Large intestine (tissue), 3 donors: Measurements from ENCODE around the gene TBC1D19. TPM values are rescaled to one million over a fixed set of nuclear protein-coding genes. Genes with fewer than 3 reads are reported as not detected.

Experiments used
- DNase-seq, 2 donors: peaks; one replicate each; pipeline versions ENCODE4 v3.0.0 to v3.0.0-alpha.2; 2013
- H3K27ac ChIP-seq: one replicate; pipeline ENCODE4 v1.5.1; 2013; ENCODE audit warnings: low read length
- H3K27me3 ChIP-seq: 2 replicates; pipeline ENCODE4 v1.6.1; 2013; ENCODE audit warnings: low read length; ENCODE audit not compliant: control insufficient read depth, insufficient read depth
- H3K36me3 ChIP-seq: 2 replicates; pipeline ENCODE4 v1.6.1; 2013; ENCODE audit warnings: low read length; ENCODE audit not compliant: control insufficient read depth, insufficient read depth
- H3K4me1 ChIP-seq: one replicate; pipeline ENCODE4 v1.6.1; 2013; ENCODE audit warnings: low read length; ENCODE audit not compliant: control insufficient read depth, insufficient read depth
- H3K4me3 ChIP-seq: one replicate; pipeline ENCODE4 v1.5.1; 2013; ENCODE audit warnings: low read length
- H3K9me3 ChIP-seq: one replicate; pipeline ENCODE4 v1.6.1; 2013; ENCODE audit warnings: mild to moderate bottlenecking, low read depth, low read length, moderate library complexity; ENCODE audit not compliant: control insufficient read depth
- WGBS: methylation state at CpG from one replicate; pipeline ENCODE4 v1.1.5; 2013; ENCODE audit warnings: low lambda C conversion rate; ENCODE audit not compliant: insufficient coverage; 5-methylcytosine and 5-hydroxymethylcytosine counted together
- polyA plus RNA-seq: library from polyadenylated mRNA; unstranded; fragments of 120-200 nt; gene quantifications from one replicate; pipeline ENCODE4 v1.2.1, GENCODE V29; 2013

Gene TBC1D19
- polyA plus RNA-seq, 1 donor: 8.6 TPM

DNA sequence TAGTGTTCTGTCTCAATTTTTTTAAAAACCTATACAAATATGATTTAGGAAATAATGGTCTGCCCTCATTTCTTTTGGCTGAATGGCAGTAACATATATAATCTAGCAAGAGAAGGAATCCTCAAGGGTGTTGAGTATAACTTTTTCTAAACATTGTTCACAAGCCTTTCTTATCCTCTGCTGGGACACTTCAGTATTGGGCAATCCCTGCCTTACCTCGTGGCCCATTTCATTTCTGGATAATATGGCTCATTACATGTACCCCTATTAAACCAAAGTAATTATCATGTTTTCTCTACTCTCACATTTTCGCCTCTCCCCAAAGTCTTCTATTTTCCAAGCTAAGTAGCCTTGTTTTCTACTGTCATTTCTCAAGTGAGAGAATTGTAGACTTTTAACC is 166.0 kb downstream of the TBC1D19 start:
- 86% methylated on average over 1 of the region's 2 CpGs for WGBS
- Histone ChIP-seq H3K4me1 (no peaks in the 10 kb centered on the region), H3K27me3 (no peaks in the 10 kb centered on the region), H3K36me3 (peaks cover 8% of the 10 kb centered on the region), H3K27ac (no peak overlapping the region), H3K9me3 (no peaks in the 10 kb centered on the region), H3K4me3 (no peak overlapping the region)
- DNase-seq: no peak

DNA sequence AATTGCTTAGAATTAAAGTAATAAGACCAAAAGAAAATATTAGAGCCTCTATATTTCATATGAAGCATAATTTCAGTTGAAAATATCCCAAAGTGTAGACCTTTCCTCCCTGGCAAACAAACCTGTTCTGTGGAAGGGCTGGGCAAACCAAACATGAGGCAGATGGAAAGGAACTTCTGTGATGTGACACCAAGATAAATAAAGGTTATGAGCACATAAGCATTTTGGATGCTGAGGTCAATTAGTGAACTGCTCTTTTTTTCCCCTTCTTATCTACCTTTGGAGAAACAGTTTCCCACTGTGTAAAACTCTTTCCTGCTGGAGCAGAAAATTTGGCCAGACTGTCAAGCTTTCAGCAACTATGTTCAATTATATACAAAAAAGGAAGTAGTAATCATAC is 167.1 kb downstream of the TBC1D19 start:
- Histone ChIP-seq H3K4me1 (no peaks in the 10 kb centered on the region), H3K4me3 (no peak overlapping the region), H3K27me3 (no peaks in the 10 kb centered on the region), H3K36me3 (peaks cover 8% of the 10 kb centered on the region), H3K27ac (no peak overlapping the region), H3K9me3 (no peaks in the 10 kb centered on the region)
- no peak for DNase-seq

DNA sequence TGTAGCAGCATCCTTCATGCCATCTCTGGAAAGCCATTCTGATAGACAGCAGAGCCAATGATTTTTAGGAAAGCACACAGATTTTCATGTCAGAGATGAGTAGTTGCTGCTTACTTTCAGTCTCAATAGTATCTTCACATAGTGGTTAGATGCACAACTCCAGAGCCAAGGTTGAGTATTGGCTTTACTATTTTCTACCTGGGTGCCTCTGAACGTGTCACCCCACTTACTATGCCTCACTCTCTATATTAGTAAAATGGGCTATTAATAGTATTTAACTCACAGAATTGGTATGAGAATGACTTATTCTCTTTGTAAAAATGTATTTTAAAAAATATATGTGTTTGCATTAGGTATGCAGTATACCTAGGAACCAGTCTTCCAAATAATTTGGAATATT is 168.0 kb downstream of the TBC1D19 start:
- WGBS: no CpG with 5 or more reads among the region's 1 CpG
- H3K36me3 ChIP-seq: peaks cover 8% of the 10 kb centered on the region
- H3K9me3 ChIP-seq: no peaks in the 10 kb centered on the region
- no peaks in the 10 kb centered on the region for H3K27me3 ChIP-seq
- no peaks in the 10 kb centered on the region for H3K4me1 ChIP-seq
- no peak overlapping the region for H3K4me3 ChIP-seq
- no peak for DNase-seq
- H3K27ac ChIP-seq: no peak overlapping the region

DNA sequence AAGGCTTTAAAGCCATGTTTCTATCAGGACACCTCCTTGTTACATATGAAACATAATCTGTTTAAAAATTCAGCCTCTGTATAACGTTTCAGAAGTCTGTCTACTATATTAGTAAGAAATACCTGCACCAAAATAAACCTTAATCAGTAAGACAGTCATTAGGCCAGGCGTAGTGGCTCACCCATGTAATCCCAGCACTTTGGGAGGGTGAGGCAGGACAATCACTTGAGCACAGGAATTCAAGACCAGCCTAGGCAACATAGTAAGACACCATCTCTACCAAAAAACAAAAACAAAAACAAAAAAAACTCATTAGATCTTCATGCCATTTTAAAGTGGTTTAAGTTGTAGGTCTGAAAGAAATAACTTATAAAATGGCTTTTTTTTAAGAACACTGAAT is 169.3 kb downstream of the TBC1D19 start:
- H3K36me3 ChIP-seq: peaks cover 8% of the 10 kb centered on the region
- no peaks in the 10 kb centered on the region for H3K27me3 ChIP-seq
- no peak overlapping the region for H3K27ac ChIP-seq
- DNase-seq: no peak
- H3K9me3 ChIP-seq: no peaks in the 10 kb centered on the region
- H3K4me3 ChIP-seq: no peak overlapping the region
- H3K4me1 ChIP-seq: no peaks in the 10 kb centered on the region
- no CpG with 5 or more reads among the region's 2 CpGs for WGBS

DNA sequence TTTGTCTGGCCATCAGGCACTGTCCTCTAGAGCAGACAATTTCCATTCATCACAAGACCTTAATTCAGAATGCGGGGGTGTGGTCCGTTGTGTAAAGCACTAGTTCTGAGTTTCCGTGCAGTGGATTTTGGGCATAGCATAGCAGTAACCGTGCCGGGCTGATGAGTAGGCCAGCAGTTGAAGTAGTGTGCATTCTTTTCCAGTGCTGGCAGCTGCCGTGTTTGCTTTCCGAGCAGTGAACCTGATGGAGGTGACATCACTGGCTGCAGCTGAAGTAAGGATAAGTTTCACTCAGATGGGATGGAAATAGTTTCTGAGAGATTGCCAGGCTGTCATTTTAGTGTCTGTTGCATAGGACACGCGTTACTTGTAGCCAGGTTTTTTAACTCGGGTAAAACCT is 169.7 kb downstream of the TBC1D19 start:
- Histone ChIP-seq H3K27ac (no peak overlapping the region), H3K36me3 (peaks cover 6% of the 10 kb centered on the region), H3K4me1 (no peaks in the 10 kb centered on the region), H3K4me3 (no peak overlapping the region), H3K9me3 (no peaks in the 10 kb centered on the region), H3K27me3 (no peaks in the 10 kb centered on the region)
- peak in 1 of 2 donors; percentile 16 for DNase-seq
- no CpG with 5 or more reads among the region's 10 CpGs for WGBS

DNA sequence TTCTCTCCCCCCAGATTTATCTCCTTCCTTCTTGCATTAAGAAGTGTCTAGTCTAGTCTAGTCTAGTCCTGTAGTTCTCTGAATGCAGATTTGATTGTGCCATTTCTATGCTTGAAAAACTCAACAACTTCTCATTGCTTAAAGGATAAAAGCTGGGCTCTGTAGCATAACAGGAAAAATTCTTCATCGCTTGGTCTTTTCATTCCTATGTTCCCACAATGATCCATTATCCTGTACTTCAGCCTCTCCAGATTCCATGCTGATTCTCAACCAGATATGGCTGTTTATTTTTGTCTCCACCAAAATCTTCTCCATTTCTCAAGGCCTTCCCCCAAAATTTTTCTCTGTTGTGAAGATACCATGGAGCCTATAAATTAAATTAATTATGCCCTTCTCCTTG is 173.9 kb downstream of the TBC1D19 start:
- no peaks in the 10 kb centered on the region for H3K36me3 ChIP-seq
- H3K27ac ChIP-seq: no peak overlapping the region
- no peak for DNase-seq
- H3K27me3 ChIP-seq: no peaks in the 10 kb centered on the region
- no peaks in the 10 kb centered on the region for H3K4me1 ChIP-seq
- H3K9me3 ChIP-seq: no peaks in the 10 kb centered on the region
- no peak overlapping the region for H3K4me3 ChIP-seq
- no CpG with 5 or more reads among the region's 1 CpG for WGBS

DNA sequence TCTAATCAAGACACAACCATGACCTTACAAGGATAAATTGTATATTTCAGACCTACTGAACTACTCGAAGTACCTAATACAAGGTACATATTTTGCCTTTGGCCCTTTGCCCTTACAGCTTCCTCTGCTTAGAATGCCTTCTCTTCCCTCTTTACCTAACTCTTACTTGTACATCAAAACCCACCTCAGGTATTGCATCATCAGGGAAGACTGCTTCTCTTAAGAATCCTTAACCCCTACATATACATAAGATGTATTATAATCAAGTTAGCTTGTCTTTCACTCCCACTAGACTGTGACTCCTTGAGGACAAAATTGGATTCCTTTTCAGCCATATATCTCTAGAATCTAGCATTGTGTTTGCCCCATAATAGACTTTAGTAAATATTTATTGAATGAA is 175.0 kb downstream of the TBC1D19 start:
- Histone ChIP-seq H3K36me3 (no peaks in the 10 kb centered on the region), H3K4me1 (no peaks in the 10 kb centered on the region), H3K27ac (no peak overlapping the region), H3K27me3 (no peaks in the 10 kb centered on the region), H3K9me3 (no peaks in the 10 kb centered on the region), H3K4me3 (no peak overlapping the region)
- WGBS: no CpG with 5 or more reads among the region's 1 CpG
- no peak for DNase-seq

DNA sequence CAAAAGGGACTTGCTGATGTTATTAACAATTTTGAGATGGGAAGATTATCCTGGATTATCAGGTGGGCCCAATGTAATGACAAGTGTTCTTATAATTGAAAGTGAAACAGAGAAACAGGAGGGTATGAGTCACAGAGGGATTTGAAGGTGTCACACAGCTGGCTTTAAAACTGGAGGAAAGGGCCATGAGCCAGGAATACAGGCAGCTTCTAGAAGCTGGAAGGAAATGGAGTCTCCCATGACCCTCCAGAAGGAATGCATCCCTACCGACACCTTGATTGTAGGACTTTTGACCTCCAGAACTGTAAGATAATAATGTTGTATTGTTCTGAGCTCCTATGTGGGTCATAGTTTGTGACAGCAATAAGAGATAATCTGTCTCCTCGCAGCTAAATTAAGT is 178.8 kb downstream of the TBC1D19 start:
- Histone ChIP-seq H3K9me3 (no peaks in the 10 kb centered on the region), H3K4me3 (no peak overlapping the region), H3K36me3 (no peaks in the 10 kb centered on the region), H3K27ac (no peak overlapping the region), H3K4me1 (no peaks in the 10 kb centered on the region), H3K27me3 (no peaks in the 10 kb centered on the region)
- DNase-seq: peak; percentile 23 to 63
- no CpG with 5 or more reads among the region's 2 CpGs for WGBS

DNA sequence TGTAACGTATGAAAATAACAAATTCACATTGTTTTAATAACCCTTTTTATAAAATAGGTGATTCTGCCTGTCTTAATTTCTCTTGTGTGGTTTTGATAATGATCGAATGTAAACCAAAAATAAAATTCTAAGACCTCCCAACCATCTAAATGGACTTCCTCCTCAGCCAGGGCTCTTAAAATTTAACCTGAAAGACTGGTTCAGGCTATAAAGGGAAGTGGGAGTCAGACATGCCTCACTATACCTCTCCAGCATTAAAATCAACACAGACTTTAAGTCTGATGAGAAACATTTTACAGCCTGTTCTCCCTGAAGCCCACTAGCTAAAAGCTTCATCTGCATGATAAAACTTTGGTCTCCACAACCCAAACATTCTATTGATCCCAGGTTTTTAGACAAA is 179.2 kb downstream of the TBC1D19 start:
- no peak for DNase-seq
- Histone ChIP-seq H3K27ac (no peak overlapping the region), H3K4me1 (no peaks in the 10 kb centered on the region), H3K4me3 (no peak overlapping the region), H3K36me3 (no peaks in the 10 kb centered on the region), H3K9me3 (no peaks in the 10 kb centered on the region), H3K27me3 (no peaks in the 10 kb centered on the region)
- 48% methylated on average over 2 of the region's 2 CpGs for WGBS

DNA sequence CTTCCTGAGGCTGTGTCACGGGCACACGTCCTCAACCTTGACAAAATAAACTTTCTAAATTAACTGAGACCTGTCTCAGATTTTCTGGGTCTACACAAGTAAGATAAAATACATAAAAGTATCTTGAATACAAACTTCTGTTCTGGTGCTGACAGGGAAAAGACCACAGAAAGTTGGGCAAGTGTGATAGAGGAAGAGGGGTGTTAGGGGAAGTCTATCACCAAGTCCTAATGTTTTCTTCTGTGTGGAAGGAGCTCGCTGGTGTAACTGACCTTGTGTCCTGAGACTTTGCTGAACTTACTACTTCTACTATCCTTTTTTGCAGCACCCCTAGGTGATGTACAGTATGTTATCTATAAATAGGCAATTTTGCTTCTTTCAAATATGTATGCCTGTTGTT is 179.8 kb downstream of the TBC1D19 start:
- no peak overlapping the region for H3K27ac ChIP-seq
- H3K4me3 ChIP-seq: no peak overlapping the region
- H3K27me3 ChIP-seq: no peaks in the 10 kb centered on the region
- 80% methylated on average over 1 of the region's 3 CpGs for WGBS
- H3K9me3 ChIP-seq: no peaks in the 10 kb centered on the region
- no peaks in the 10 kb centered on the region for H3K4me1 ChIP-seq
- no peaks in the 10 kb centered on the region for H3K36me3 ChIP-seq
- no peak for DNase-seq

DNA sequence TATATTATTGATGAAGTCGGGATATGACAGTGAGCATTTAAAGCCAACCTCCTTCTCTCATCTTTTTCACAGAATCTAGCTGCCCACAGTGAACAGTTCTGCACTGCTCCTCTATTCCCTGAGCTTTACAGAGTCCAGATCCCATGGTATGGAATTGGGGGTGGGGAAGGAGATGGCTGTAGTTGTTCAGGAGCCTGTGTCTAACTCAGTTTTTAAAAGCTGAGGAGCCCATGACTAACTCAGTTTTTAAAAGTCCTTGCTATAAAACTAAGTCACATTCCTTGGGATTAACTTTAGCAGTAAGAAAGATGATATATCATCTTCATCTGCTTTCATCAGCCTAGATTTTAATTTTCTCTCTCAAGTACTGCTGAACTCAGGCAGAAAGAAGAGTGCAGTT is 180.3 kb downstream of the TBC1D19 start:
- WGBS: no CpG with 5 or more reads among the region's 1 CpG
- Histone ChIP-seq H3K27ac (no peak overlapping the region), H3K4me3 (no peak overlapping the region), H3K36me3 (no peaks in the 10 kb centered on the region), H3K4me1 (no peaks in the 10 kb centered on the region), H3K27me3 (no peaks in the 10 kb centered on the region), H3K9me3 (no peaks in the 10 kb centered on the region)
- DNase-seq: no peak
